NCI-H524 (cell line): Measurements from ENCODE around the gene GPX3.

ENCODE experiments used
- DNase-seq, 2 experiments: peaks; one replicate each; lab custom pipeline; 2025; lab: John Stamatoyannopoulos, UW

GPX3 gene

GRCh38 chr5:151034422-151035379 lies 14.3 kb downstream of the GPX3 start:
- DNase-seq = no peak

GRCh38 chr5:151036556-151036955 lies 16.2 kb downstream of the GPX3 start:
- DNase-seq = peak; percentile 46 to 73

- DNase-seq = no peak
Observed at GRCh38 chr5:151037561-151038411, 17.4 kb downstream of the GPX3 start.

- DNase-seq = no peak
Observed at GRCh38 chr5:151038412-151038745, 18.0 kb downstream of the GPX3 start.

- no peak for DNase-seq
Observed at GRCh38 chr5:151038801-151039238, 18.4 kb downstream of the GPX3 start.

GRCh38 chr5:151039665-151040064 lies 19.3 kb downstream of the GPX3 start:
- no peak for DNase-seq

GRCh38 chr5:151040211-151040747 lies 19.9 kb downstream of the GPX3 start:
- no peak for DNase-seq

- DNase-seq = no peak
Observed at GRCh38 chr5:151041577-151042268, 21.3 kb downstream of the GPX3 start.

GRCh38 chr5:151042453-151043093 lies 22.2 kb downstream of the GPX3 start:
- no peak for DNase-seq

- no peak for DNase-seq
Observed at GRCh38 chr5:151047814-151048425, 27.5 kb downstream of the GPX3 start.

GRCh38 chr5:151048526-151048925 lies 28.1 kb downstream of the GPX3 start:
- DNase-seq = peak in 1 of 2 experiments; percentile 3

GRCh38 chr5:151051066-151051930 lies 30.9 kb downstream of the GPX3 start:
- peak; percentile 5 to 66 for DNase-seq

GRCh38 chr5:151051931-151052608 lies 31.7 kb downstream of the GPX3 start:
- no peak for DNase-seq

- DNase-seq = no peak
Observed at GRCh38 chr5:151052836-151053235, 32.4 kb downstream of the GPX3 start.

GRCh38 chr5:151053796-151054462 lies 33.5 kb downstream of the GPX3 start:
- DNase-seq = no peak

GRCh38 chr5:151054709-151055108 lies 34.3 kb downstream of the GPX3 start:
- no peak for DNase-seq

- no peak for DNase-seq
Observed at GRCh38 chr5:151055336-151055735, 34.9 kb downstream of the GPX3 start.

GRCh38 chr5:151056379-151057325 lies 36.3 kb downstream of the GPX3 start:
- DNase-seq = no peak
